ENCODE measurements around the gene KASH5. TPM values are rescaled to one million over a fixed set of nuclear protein-coding genes. Genes with fewer than 3 reads are reported as not detected.
"Not testable (repeated sequence)": the region's sequence is repeated elsewhere in the genome, so short reads cannot be mapped to it uniquely, and the experiment has no call there.

The KASH5 gene
- total RNA-seq, 2 donors from 2014 or later: not detected

- intact Hi-C loops (cut with DNase I): loop anchor here (1.0 to 10.0 kb wide), 3 partner anchors 51 to 218 kb away; no protein-coding TSS in a partner anchor
- DNase-seq (peak; percentile 97), ATAC-seq (peak; percentile 85 to 89)
Measured at GRCh38 chr19:49442771-49443365, 54.8 kb downstream of the KASH5 start.

- intact Hi-C loops (cut with DNase I): loop anchor here (1.0 to 10.0 kb wide), 3 partner anchors 51 to 219 kb away; no protein-coding TSS in a partner anchor
- DNase-seq (peak; percentile 97), ATAC-seq (peak; percentile 91 to 92)
Measured at GRCh38 chr19:49443366-49444099, 55.5 kb downstream of the KASH5 start.

DNA sequence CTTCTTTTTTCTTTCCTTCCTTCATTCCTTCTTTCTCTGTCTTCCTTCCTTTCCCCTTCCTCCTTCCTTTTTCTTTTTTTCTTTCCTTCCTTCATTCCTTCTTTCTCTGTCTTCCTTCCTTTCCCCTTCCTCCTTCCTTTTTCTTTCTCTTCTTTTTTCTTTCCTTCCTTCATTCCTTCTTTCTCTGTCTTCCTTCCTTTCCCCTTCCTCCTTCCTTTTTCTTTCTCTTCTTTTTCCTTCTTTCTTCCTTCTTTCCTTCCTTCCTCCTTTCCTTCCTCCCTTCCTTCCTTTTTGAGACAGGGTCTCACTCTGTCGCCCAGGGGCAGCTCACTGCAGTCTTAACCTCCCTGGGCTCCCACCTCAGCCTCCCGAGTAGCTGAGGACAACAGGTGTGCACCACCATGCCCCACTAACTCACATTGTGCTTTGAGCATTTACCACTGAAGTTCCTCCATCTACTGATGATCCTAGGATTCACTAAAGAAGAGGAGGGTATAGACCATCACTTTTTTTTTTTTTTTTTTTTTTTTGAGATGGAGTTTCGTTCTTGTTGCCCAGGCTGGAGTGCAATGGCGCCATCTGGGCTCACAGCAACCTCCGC lies 56.2 kb downstream of the KASH5 start:
- not testable (repeated sequence) for ATAC-seq, DNase-seq
- intact Hi-C loops (cut with DNase I): loop anchor here (5.0 to 10.0 kb wide), 2 partner anchors 52 to 219 kb away; no protein-coding TSS in a partner anchor

GRCh38 chr19:49445997-49446396 lies 57.9 kb downstream of the KASH5 start:
- intact Hi-C loops (cut with DNase I): loop anchor here in 1 of 2 donors (10.0 kb wide), 1 partner anchor 221 kb away; no protein-coding TSS in a partner anchor
- no peak for DNase-seq
- ATAC-seq: no peak

DNA sequence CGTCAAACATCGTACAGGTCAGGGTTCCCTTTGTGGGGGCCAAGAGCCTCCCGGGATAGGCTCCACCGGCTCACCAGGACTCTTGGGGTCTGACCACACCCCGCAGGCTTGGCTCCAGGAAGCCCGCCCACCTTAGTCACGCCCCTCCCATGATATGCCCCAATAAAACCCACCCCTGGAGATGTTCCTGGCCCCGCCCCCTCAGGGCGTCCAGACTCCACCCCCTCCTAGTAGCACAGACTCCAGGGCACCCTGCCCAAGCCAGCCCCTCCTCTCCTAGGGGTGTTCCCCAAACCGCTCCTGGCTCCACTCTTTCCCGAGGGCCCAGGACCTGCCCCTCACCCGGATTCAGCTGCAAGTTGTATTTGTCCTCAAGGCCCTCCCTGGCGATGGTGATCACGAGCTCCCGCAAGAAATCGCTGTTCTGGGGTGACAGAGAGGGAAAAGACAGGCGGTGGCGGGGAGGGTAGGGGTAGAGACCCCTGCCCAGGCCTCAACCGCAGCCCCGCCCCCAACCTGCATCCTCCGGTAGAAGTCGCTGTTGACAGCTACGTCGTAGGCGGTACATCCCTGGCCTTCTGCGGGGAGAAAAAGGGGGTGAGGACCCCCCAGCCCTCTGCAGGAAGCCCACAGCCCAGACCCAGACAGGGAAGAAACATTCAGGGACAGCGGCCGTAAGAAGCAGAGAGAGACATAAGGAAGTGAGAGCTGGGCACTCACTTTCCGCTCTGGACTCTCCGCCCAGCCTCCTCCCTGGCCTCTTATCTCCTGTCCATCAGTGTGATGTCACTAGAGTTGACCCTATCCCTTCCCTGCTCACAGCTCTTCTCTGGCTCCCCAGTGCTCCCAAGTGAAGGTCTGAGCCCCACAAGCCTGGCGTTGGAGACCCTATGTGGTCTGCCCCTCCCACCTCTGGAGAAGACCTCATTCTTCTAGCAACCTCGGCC lies 59.7 kb downstream of the KASH5 start:
- intact Hi-C loops (cut with DNase I): loop anchor here in 1 of 2 donors (10.0 kb wide), 1 partner anchor 223 kb away; no protein-coding TSS in a partner anchor
- peak; percentile 60 for DNase-seq
- no peak for ATAC-seq

- intact Hi-C loops (cut with DNase I): loop anchor here in 1 of 2 donors (10.0 kb wide), 1 partner anchor 224 kb away; no protein-coding TSS in a partner anchor
- ATAC-seq (no peak), DNase-seq (no peak)
Measured at GRCh38 chr19:49448432-49448786, 60.4 kb downstream of the KASH5 start.

DNA sequence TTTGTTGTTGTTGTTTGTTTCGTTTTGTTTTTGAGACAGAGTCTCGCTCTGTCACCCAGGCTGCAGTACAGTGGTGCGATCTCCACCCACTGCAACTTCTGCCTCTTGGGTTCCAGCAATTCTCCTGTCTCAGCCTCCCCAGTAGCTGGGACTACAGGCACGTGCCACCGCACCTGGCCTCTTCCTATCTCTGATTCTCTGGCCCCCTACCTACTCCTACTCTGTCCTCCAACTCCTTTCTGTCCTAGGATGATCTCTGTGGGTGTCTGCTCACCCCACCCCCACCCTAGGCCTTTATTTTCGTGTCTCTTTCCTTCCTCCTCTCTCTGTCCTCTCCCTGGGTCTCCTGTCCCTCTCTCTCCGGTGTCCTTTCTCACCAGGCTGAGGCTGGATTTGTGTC lies 62.4 kb downstream of the KASH5 start:
- no peak for ATAC-seq
- DNase-seq: no peak
- intact Hi-C loops (cut with DNase I): no loop called here

- ATAC-seq: peak; percentile 83 to 85
- peak; percentile 98 for DNase-seq
- intact Hi-C loops (cut with DNase I): no loop called here
Measured at GRCh38 chr19:49451430-49452181, 63.6 kb downstream of the KASH5 start, which contains the start of gene PIH1D1. PIH1D1 (minus strand) TSS chr19:49451814; CDS start chr19:49451574, 240 bp downstream.

GRCh38 chr19:49453013-49453756 lies 65.1 kb downstream of the KASH5 start, which contains the start of gene ALDH16A1:
ALDH16A1 (plus strand) TSS chr19:49453225; CDS start chr19:49453332, 107 bp downstream.
- DNase-seq (peak; percentile 98), ATAC-seq (peak; percentile 94)
- intact Hi-C loops (cut with DNase I): no loop called here

- DNase-seq (no peak), ATAC-seq (no peak)
- intact Hi-C loops (cut with DNase I): no loop called here
Measured at GRCh38 chr19:49453757-49454240, 65.8 kb downstream of the KASH5 start.

GRCh38 chr19:49455773-49456172 lies 67.7 kb downstream of the KASH5 start:
- intact Hi-C loops (cut with DNase I): no loop called here
- DNase-seq (no peak), ATAC-seq (no peak)

DNA sequence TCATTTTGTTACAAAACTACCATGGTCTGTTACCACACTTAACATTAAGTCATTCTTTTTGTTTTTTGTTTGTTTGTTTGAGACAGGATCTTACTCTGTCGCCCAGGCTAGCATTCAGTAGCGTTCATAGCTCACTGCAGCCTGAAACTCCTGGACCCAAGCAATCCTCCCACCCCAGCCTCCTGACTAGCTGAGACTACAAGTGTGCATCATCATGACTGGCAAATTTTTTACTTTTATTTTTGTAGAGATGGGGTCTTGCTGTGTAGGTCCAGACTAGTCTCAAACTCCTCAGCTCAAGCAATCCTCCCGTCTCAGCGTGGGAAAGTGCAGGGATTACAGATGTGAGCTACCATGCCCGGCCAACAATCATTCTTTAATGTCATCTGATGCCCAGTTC lies 68.3 kb downstream of the KASH5 start:
- ATAC-seq: no peak
- intact Hi-C loops (cut with DNase I): no loop called here

GRCh38 chr19:49458567-49458903 lies 70.5 kb downstream of the KASH5 start:
- DNase-seq: no peak
- intact Hi-C loops (cut with DNase I): no loop called here
- ATAC-seq: no peak

More for the DNA sequence above, 68.3 kb downstream of the KASH5 start:
- DNase-seq: no peak

GRCh38 chr19:49459388-49459787 lies 71.3 kb downstream of the KASH5 start:
- ATAC-seq: no peak
- intact Hi-C loops (cut with DNase I): no loop called here
- DNase-seq: no peak

DNA sequence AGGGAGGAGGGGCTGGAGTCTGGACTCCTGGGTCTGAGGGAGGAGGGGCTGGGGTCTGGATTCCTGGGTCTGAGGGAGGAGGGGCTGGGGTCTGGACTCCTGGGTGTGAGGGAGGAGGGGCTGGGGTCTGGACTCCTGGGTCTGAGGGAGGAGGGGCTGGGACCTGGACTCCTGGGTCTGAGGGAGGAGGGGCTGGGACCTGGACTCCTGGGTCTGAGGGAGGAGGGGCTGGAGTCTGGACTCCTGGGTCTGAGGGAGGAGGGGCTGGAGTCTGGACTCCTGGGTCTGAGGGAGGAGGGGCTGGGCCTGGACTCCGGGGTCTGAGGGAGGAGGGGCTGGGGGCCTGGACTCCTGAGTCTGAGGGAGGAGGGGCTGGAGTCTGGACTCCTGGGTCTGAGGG lies 73.1 kb downstream of the KASH5 start:
- intact Hi-C loops (cut with DNase I); DNase-seq: not testable (repeated sequence)

GRCh38 chr19:49461656-49462055 lies 73.6 kb downstream of the KASH5 start:
- intact Hi-C loops (cut with DNase I): no loop called here

More for the DNA sequence above, 73.1 kb downstream of the KASH5 start:
- not testable (repeated sequence) for ATAC-seq

DNA sequence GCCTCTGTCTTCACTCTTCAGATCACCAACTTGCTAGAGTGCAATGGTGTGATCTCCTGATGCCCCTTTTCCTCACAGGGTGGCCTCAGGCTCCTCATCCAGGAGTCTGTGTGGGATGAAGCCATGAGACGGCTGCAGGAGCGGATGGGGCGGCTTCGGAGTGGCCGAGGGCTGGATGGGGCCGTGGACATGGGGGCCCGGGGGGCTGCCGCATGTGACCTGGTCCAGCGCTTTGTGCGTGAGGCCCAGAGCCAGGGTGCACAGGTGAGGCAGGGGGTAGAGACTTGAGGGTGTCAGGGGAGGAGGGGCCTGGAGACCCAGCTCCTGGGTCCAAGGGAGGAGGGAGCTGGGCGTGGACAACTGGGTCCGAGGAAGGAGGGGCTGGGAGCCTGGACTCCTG lies 74.4 kb downstream of the KASH5 start:
- ATAC-seq (no peak), DNase-seq (no peak)
- intact Hi-C loops (cut with DNase I): no loop called here

More at GRCh38 chr19:49461656-49462055, 73.6 kb downstream of the KASH5 start:
- DNase-seq: no peak
- ATAC-seq: no peak
